ENCODE data around the gene BRD1. TPM values are rescaled to one million over a fixed set of nuclear protein-coding genes. Genes with fewer than 3 reads are reported as not detected.

BRD1 gene
- total and polyA plus RNA-seq, 8 donors = 14.0 to 26.3 (median 17.8) TPM

DNA sequence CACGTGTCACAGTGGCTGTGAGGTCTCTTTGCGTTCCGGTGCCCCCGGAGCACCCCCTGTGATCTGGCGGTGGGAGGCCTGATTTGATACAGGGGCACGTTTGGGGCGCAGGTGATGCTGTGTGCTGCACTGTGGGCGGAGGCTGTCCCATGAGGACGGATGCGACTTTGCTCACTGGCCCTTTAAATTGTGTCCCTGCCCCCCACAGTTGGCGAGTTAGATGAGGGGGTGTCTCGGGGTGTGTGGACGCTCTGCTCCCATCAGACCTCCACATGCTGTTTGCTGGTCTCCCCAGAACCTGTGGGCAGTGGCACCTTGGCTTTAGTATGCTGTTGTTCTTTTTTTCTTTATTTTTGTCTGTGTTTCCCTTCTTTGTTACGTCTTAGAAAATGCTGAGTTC, 31.2 kb upstream of the BRD1 start:
- DNase-seq (peak in 1 of 6 donors; percentile 27), ATAC-seq (no peak), FAIRE-seq (no peak)
- WGBS, 2 donors = 85 to 92% methylated on average over 13 to 14 of the region's 14 CpGs
- intact Hi-C loops (cut with DNase I) = no loop called here
- H3K4me3 ChIP-seq = no peak overlapping the region
- no peaks in the 10 kb centered on the region for H3K27me3 ChIP-seq
- H3K4me1 ChIP-seq = peaks cover 4 to 16% (median 11%) of the 10 kb centered on the region in 3 donors
- no peaks in the 10 kb centered on the region for H3K9me3 ChIP-seq
- no peak overlapping the region for H3K27ac ChIP-seq
- TF ChIP-seq, protein P1, sequence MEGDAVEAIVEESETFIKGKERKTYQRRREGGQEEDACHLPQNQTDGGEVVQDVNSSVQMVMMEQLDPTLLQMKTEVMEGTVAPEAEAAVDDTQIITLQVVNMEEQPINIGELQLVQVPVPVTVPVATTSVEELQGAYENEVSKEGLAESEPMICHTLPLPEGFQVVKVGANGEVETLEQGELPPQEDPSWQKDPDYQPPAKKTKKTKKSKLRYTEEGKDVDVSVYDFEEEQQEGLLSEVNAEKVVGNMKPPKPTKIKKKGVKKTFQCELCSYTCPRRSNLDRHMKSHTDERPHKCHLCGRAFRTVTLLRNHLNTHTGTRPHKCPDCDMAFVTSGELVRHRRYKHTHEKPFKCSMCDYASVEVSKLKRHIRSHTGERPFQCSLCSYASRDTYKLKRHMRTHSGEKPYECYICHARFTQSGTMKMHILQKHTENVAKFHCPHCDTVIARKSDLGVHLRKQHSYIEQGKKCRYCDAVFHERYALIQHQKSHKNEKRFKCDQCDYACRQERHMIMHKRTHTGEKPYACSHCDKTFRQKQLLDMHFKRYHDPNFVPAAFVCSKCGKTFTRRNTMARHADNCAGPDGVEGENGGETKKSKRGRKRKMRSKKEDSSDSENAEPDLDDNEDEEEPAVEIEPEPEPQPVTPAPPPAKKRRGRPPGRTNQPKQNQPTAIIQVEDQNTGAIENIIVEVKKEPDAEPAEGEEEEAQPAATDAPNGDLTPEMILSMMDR (IDR thresholded peaks at IDR 0.05) = no peak
- H3K36me3 ChIP-seq = no peaks in the 10 kb centered on the region

DNA sequence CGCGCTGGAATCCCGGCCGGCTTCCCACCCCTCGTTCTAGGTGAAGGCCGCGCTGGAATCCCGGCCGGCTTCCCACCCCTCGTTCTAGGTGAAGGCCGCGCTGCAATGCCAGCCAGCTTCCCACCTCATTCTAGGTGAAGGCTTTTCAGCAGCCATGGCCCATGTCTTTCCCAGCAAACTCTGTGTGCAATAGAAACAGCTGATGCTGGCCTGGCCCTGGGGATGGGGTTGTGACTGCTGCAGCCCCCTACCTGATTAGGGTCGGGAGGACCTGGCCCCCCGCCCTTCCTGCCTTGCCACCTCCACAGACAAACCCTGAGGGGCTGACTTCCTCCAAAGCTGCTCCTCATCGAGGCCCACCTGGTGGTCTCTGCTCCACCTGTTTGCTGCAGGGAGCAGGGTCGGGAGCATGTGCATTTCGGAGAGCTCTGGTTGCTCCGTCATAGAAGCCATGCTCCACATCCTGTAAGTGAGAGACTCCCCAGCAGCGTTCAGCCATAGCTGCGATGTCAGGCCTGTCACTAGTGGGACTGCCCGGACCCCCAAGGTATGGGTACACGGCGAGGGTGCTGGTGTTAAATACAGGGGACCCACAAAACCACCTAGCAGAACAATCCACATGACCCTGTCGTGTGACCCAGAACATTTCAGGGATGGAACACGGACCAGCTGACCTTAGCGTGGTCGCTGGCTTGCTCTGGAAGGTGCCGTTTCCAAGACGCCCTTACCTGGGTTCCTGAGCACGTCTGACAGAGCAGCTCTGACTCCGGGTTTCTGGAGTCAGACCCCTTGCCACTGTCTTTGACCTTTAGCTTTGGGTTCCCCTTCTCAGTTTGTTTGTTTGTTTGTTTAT, 29.3 kb upstream of the BRD1 start:
- peaks cover 4 to 16% (median 11%) of the 10 kb centered on the region in 3 donors for H3K4me1 ChIP-seq
- FAIRE-seq = no peak
- intact Hi-C loops (cut with DNase I) = no loop called here

DNA sequence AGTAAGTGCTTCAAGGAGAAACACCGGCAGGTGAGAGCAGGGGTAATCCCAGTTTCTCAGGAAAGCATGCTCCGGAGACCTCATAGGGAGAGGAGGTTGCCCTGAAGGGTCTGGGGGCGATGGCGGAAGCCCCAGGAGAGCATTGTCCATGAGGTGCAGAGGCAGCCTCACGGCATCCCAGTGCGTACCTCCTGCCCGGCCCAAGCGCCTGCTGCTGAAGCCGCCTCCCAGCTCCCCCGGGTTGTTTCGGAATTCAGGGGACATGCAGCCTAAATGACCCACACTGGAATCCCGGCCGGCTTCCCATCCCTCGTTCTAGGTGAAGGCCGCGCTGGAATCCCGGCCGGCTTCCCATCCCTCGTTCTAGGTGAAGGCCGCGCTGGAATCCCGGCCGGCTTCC, 28.7 kb upstream of the BRD1 start:
- FAIRE-seq = no peak
- peak overlapping the region in 1 of 4 donors; percentile 65 for H3K4me3 ChIP-seq
- TF ChIP-seq, protein P1 (IDR thresholded peaks at IDR 0.05) = no peak
- H3K36me3 ChIP-seq = no peaks in the 10 kb centered on the region
- peak in 4 of 6 donors; percentile 41 to 75 (median 53) for DNase-seq
- no peak for ATAC-seq
- H3K4me1 ChIP-seq = peaks cover 4 to 16% (median 11%) of the 10 kb centered on the region in 3 donors
- no peaks in the 10 kb centered on the region for H3K27me3 ChIP-seq
- no peaks in the 10 kb centered on the region for H3K9me3 ChIP-seq
- intact Hi-C loops (cut with DNase I) = no loop called here
- 61 to 72% methylated on average over 14 to 19 of the region's 23 CpGs for WGBS, 2 donors
- H3K27ac ChIP-seq = peak overlapping the region in 2 of 4 donors; percentile 5 to 65

More for the DNA sequence above, 29.3 kb upstream of the BRD1 start:
- H3K9me3 ChIP-seq = no peaks in the 10 kb centered on the region
- H3K4me3 ChIP-seq = no peak overlapping the region
- no peak overlapping the region for H3K27ac ChIP-seq
- DNase-seq (peak in 3 of 6 donors; percentile 24 to 58 (median 47)), ATAC-seq (no peak)
- 71 to 84% methylated on average over 29 to 31 of the region's 31 CpGs for WGBS, 2 donors
- TF ChIP-seq, protein P1 (IDR thresholded peaks at IDR 0.05) = no peak
- no peaks in the 10 kb centered on the region for H3K27me3 ChIP-seq
- no peaks in the 10 kb centered on the region for H3K36me3 ChIP-seq

DNA sequence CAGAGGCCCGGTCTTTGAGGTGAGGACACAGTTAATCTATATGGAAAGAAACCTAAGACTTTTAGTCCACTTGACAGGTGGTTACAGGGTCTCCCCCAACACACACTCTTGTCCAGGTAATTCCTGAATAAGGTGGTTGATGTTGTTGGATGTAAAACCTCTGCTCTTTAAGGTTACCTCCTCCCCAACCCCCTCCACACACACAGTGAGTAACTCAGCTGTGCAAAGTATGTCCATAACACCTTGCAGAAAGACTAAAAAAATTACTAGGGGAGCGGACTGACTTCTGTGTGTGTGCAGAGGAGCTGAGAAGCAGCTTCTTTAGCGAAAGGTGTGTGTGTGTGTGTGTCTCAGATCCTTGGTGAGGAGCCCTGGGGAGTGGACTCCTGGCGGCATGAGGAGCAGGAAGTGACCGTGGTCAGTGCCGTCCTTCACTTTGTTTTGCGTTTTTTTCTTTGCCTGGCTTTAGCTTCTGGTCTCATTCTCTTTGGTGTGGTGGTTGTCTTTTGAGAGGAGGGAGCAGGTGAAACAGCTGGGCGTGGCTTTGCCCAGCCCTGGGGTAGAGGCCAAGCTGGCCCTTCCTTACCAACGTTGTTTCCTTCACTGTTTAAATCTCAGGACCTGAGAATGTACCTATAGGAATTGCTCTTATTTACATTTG, 27.7 kb upstream of the BRD1 start:
- ATAC-seq = peak in 1 of 4 donors; percentile 2
- DNase-seq = peak in 2 of 6 donors; percentile 27 to 46
- peak overlapping the region in 3 of 4 donors; percentile 5 to 65 (median 57) for H3K27ac ChIP-seq
- peak overlapping the region in 2 of 4 donors; percentile 49 to 65 for H3K4me3 ChIP-seq
- H3K4me1 ChIP-seq = peaks cover 4 to 16% (median 11%) of the 10 kb centered on the region in 3 donors
- TF ChIP-seq, protein P1 (IDR thresholded peaks at IDR 0.05) = no peak
- no peak for FAIRE-seq
- 13 to 21% methylated on average over 9 of the region's 9 CpGs for WGBS, 2 donors
- no peaks in the 10 kb centered on the region for H3K27me3 ChIP-seq
- H3K36me3 ChIP-seq = no peaks in the 10 kb centered on the region
- intact Hi-C loops (cut with DNase I) = no loop called here
- no peaks in the 10 kb centered on the region for H3K9me3 ChIP-seq
